AG04449 (cell line): ENCODE data around the gene NEDD1.
A peak's percentile ranks its signal among the peaks of the same experiment; 100 is the strongest.

Experiments
- CTCF ChIA-PET: fragments of 350-600 bp; formaldehyde crosslinking; extraction: SDS; loops from one replicate; lab custom pipeline; 2021; ENCODE audit warnings: antibody characterized with exemption; lab: Yijun Ruan, JAX
- POLR2A ChIA-PET: fragments of 400-600, 350-600 bp; formaldehyde crosslinking; extraction: SDS; loops from one replicate; lab custom pipeline; 2020; ENCODE audit warnings: antibody characterized with exemption, inconsistent platforms; lab: Yijun Ruan, JAX
- DNase-seq: peaks from one replicate; pipeline ENCODE4 v3.0.0-alpha.2; 2010; ENCODE audit warnings: low read depth, low spot score
- H3K4me3 ChIP-seq: 2 replicates; pipeline ENCODE4 v1.5.1; 2011; ENCODE audit warnings: low read depth, mild to moderate bottlenecking, control low read depth, low read length
- CTCF ChIP-seq: IDR thresholded peaks from one replicate; pipeline ENCODE4 v1.5.1; 2011; ENCODE audit warnings: mild to moderate bottlenecking, moderate library complexity, low read length, control low read depth, inconsistent platforms; ENCODE audit not compliant: insufficient read depth; ENCODE audit errors: missing control alignments

The NEDD1 gene

DNA sequence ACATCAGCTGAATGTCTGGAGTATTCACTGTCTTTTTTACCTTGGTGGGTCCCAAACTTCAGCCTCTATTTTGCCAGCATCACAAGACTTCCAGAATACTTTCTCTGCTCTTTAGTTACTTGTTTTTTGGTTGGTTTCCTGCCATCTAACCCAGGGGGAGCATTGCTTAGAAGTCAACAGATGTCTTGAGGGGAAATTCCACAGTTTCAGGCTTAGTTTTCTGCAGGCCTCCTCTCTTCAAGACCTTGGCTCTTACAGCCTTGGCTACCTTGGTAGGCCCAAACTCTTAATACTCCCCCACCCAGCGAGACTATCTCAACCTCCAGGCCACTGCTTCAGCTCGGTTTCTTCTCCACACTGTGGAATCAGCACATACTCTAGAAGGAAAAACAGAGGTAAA is 41.7 kb downstream of the NEDD1 start:
- TF ChIP-seq CTCF: no peak
- CTCF ChIA-PET: no interaction called here
- DNase-seq: no peak
- POLR2A ChIA-PET: no interaction called here
- H3K4me3 ChIP-seq: no peak overlapping the region

- TF ChIP-seq CTCF: no peak
- ChIA-PET POLR2A (interaction anchor here (0.6 kb wide), 1 partner anchor 73 kb away, joined by 3 read pairs; no protein-coding TSS in a partner anchor), CTCF (interaction anchor here (0.7 kb wide), 1 partner anchor 1418 kb away, joined by 3 read pairs; no protein-coding TSS in a partner anchor)
- H3K4me3 ChIP-seq: no peak overlapping the region
- no peak for DNase-seq
These were observed 72.5 kb downstream of the NEDD1 start for GRCh38 chr12:96979532-96979931.

DNA sequence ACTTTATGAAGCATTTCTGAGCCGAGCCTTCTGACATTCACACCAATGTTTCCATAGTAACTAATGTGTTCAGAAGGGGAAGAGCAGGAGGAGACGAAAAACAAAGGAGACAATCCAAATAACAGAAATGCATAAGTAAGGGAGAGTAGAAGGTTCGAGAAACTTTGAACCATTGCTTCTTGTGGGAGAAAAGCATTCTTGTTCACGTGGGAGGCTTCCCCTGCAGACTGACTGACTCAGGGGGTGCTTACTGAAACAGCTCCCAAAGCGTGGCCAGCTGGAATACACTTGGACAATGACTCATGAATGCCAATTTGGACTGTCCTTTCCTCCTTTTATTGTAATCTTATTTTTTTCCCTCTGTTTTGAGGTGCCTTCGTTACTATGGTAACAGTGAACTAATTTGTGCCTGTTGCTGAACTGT is 73.9 kb downstream of the NEDD1 start:
- H3K4me3 ChIP-seq: no peak overlapping the region
- peak; percentile 47 for DNase-seq
- no peak for TF ChIP-seq CTCF
- POLR2A ChIA-PET: interaction anchor here (0.7 kb wide), 1 partner anchor 193 kb away, joined by 6 read pairs; no protein-coding TSS in a partner anchor
- CTCF ChIA-PET: interaction anchor here (0.8 kb wide), 1 partner anchor 1416 kb away, joined by 4 read pairs; no protein-coding TSS in a partner anchor

GRCh38 chr12:96981911-96982310 is 74.9 kb downstream of the NEDD1 start:
- ChIA-PET CTCF (interaction anchor here (0.6 to 1.6 kb wide), 5 partner anchors 29 to 1415 kb away, joined by 3 to 5 read pairs (median 3); no protein-coding TSS in a partner anchor), POLR2A (interaction anchor here (0.6 to 0.7 kb wide), 2 partner anchors 104 to 194 kb away, joined by 3 to 6 read pairs; no protein-coding TSS in a partner anchor)
- DNase-seq: no peak
- no peak overlapping the region for H3K4me3 ChIP-seq
- no peak for TF ChIP-seq CTCF

GRCh38 chr12:96982671-96983070 is 75.6 kb downstream of the NEDD1 start:
- no peak overlapping the region for H3K4me3 ChIP-seq
- TF ChIP-seq CTCF: no peak
- ChIA-PET POLR2A (no interaction called here), CTCF (interaction anchor here (0.6 to 1.6 kb wide), 6 partner anchors 10 to 404 kb away, joined by 3 to 5 read pairs (median 3); no protein-coding TSS in a partner anchor)
- no peak for DNase-seq

- peak; percentile 62 for TF ChIP-seq CTCF
- CTCF ChIA-PET: interaction anchor here (0.6 to 6.4 kb wide), 28 partner anchors 8 to 1415 kb away, joined by 3 to 71 read pairs (median 4); no protein-coding TSS in a partner anchor
- POLR2A ChIA-PET: no interaction called here
- no peak for DNase-seq
- peak overlapping the region; percentile 49 for H3K4me3 ChIP-seq
These were observed 78.7 kb downstream of the NEDD1 start for GRCh38 chr12:96985515-96986362.
